CD4-positive, alpha-beta T cell treated with Interleukin-15 for 1 hour (primary cell): Measurements from ENCODE around the gene PCDHB2.
A peak's percentile ranks its signal among the peaks of the same experiment; 100 is the strongest.
"Not testable (repeated sequence)": the region's sequence is repeated elsewhere in the genome, so short reads cannot be mapped to it uniquely, and the experiment has no call there.

Source experiments
- DNase-seq: peaks from one replicate; pipeline ENCODE4 v3.0.0-alpha.2; 2020

Gene PCDHB2

DNA sequence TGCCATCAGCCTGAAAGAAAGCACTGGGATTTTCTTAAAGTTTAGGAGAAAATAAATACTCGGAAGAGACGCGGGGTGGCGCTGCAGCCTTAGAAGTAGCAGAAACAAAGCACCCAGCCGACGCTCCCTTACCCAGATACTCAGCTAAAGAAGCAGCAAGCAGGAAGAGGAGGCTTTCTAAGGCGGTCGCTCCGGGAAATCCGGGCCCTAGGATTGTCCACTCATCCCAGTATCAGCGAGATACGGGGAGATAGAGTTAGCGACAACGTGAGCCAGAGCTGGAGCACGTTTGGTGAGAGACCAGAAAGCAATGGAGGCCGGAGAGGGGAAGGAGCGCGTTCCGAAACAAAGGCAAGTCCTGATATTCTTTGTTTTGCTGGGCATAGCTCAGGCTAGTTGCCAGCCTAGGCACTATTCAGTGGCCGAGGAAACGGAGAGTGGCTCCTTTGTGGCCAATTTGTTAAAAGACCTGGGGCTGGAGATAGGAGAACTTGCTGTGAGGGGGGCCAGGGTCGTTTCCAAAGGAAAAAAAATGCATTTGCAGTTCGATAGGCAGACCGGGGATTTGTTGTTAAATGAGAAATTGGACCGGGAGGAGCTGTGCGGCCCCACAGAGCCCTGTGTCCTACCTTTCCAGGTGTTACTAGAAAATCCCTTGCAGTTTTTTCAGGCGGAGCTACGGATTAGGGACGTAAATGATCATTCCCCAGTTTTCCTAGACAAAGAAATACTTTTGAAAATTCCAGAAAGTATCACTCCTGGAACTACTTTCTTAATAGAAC lies at the start of gene PCDHB2:
TSS of gene PCDHB2 (plus strand) at position 135 of the 782 bp plus-strand sequence. CDS start at position 311, 176 bp downstream.
- no peak for DNase-seq

DNA sequence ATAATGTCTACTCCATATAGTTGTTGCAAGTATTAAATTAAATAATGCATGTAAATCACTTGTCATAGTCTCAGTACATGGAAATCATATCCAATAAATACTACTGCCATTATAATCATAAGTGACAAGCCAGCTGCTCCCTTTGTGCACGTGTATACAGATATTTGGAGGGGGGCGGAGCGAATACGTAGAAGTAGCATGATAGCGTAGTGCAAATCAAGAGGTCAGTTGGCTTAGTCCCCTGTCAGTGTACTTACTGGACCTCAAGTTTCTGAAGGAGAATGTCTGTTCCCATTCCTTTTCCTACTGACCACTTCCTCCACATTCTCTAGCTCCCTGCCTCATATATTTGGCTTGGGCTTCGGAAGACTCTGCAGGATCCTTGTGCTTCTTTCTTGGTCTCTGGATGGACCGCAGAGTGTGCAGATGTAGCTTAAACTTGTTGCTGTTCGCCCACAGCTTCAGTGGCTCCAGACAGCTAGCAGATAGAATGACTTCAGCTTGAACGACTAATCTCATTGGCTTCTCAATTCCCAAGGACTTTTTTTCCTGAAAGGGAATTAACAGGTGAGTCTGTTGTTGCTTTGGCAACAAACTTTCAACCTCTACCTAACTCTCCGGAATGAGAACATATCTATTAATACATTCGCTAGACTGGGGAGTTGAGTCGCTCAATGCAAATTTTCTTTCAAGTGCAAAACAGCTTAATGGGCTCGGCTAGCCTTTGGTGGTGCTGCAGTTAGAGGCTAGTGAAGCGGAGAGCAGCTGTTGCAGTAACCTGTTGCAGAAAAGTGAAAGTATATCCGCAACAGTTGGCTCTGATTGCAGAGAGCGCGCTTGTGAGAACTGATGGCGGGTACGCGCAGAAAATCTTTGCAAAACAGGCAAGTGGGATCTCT lies 43.5 kb upstream of the PCDHB2 start, which contains the start of gene PCDHB1:
TSS of gene PCDHB1 (plus strand) at position 753 of the 899 bp plus-strand sequence. CDS start at position 850, 97 bp downstream.
- no peak for DNase-seq

DNA sequence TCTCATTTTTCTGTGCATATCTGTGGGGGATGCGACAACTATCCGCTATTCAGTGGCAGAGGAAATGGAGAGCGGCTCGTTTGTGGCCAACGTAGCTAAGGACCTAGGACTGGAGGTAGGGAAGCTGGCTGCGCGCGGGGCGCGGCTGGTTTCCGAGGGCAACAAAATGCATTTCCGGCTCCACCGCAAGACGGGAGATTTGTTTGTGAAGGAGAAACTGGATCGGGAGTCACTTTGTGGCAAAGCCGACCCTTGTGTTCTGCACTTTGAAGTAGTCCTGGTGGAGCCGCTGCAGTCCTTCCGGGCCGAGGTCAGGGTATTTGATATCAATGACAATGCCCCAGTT lies 42.9 kb upstream of the PCDHB2 start:
- no peak for DNase-seq

DNA sequence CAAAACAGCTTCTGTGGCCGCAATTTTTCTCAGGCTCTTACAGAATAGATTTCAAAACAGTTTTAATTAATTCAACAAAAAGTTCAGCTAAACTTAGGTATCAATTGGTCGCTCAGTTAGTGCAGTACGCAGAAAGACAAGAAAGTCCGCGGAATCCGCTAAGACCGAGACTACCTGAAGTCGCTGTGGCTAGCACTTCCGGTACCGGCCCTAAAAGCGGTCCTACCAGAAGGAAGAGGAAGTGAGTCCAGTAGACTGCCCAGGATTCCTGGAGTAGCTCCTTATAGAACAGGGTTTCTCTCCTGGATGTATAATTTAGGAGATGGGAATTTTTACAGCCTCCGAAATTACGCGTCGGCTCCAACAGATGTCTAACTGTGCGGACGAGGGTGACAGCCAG lies 16.6 kb upstream of the PCDHB2 start:
- no peak for DNase-seq

DNA sequence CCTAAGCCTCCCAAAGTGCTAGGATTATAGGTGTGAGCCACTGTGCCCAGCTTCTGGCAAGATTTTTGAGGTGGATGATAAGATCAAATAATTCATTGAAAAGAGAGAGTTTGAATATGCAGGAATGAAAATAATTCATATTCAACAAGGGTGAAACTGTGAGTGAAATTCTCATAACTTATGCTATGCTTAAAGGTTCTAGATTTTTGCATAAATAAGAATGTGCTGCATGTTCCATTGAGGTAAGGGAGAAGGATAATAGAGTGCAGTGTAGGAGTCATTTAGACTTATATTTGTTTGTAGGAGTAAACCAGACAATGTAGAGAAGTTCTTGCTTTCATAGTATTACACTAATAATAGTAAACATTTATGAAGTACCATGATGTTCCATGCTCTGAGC lies 12.2 kb upstream of the PCDHB2 start:
- DNase-seq = no peak

DNA sequence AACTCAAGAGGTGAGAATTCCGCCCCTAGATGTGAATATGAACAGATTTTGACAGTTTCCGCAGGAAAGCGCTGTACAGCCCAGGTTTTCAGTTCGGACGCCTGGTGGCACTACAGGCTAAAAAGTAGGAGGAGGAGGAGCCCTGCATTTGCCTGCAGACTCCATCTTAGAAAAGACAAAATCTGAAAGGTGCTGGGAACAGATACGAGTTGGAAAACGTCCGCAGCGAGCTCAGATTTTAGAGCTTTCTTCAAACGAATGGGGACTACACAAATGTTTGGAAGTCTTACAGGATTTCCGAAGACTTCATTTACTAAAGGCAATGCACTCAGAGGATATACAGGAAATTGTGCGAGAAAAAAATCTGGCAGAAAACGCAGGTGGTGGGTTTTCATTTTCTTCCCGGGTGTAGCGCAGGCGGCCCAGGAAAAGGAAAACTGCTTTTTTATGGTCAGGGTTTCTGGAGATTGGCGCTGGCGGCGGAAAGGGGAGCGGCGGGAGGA lies 9.9 kb upstream of the PCDHB2 start:
- peak; percentile 21 for DNase-seq

DNA sequence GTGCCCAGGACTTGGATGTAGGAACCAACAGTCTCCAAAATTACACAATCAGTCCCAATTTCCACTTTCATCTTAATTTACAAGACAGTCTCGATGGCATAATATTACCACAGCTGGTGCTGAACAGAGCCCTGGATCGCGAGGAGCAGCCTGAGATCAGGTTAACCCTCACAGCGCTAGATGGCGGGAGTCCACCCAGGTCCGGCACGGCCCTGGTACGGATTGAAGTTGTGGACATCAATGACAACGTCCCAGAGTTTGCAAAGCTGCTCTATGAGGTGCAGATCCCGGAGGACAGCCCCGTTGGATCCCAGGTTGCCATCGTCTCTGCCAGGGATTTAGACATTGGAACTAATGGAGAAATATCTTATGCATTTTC lies 837 bp downstream of the PCDHB2 start:
- DNase-seq = no peak

DNA sequence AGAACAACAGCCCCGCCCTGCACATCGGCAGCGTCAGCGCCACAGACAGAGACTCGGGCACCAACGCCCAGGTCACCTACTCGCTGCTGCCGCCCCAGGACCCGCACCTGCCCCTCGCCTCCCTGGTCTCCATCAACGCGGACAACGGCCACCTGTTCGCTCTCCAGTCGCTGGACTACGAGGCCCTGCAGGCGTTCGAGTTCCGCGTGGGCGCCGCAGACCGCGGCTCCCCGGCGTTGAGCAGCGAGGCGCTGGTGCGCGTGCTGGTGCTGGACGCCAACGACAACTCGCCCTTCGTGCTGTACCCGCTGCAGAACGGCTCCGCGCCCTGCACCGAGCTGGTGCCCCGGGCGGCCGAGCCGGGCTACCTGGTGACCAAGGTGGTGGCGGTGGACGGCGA lies 1.8 kb downstream of the PCDHB2 start:
- DNase-seq = not testable (repeated sequence)

DNA sequence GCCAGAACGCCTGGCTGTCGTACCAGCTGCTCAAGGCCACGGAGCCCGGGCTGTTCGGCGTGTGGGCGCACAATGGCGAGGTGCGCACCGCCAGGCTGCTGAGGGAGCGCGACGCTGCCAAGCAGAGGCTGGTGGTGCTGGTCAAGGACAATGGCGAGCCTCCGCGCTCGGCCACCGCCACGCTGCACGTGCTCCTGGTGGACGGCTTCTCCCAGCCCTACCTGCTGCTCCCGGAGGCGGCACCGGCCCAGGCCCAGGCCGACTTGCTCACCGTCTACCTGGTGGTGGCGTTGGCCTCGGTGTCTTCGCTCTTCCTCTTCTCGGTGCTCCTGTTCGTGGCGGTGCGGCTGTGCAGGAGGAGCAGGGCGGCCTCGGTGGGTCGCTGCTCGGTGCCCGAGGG lies 2.2 kb downstream of the PCDHB2 start:
- not testable (repeated sequence) for DNase-seq

DNA sequence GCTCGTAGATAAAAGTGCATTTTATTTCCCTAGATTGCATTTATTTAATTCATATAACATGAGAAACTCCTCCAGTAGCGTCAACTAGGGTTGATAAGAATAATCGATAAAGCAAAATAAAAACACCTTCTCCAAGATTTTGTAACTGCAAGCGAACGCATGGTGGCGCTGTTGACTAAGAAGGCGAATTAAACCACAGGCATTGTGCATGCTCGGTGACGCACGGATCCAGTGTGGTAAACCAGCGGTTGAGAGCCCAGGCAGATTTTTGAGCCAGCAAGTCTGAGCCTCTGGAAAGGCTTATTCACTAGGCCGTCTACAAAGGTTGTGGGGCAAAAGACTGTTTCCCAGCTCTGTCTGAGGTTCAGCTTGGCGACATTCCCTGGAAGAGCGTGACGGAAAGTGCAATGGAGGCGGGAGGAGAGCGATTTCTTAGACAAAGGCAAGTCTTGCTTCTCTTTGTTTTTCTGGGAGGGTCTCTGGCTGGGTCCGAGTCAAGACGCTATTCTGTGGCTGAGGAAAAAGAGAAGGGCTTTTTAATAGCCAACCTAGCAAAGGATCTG lies 5.9 kb downstream of the PCDHB2 start, which contains the start of gene PCDHB3:
TSS of gene PCDHB3 (plus strand) at position 231 of the 563 bp plus-strand sequence. CDS start at position 408, 177 bp downstream.
- DNase-seq = no peak

DNA sequence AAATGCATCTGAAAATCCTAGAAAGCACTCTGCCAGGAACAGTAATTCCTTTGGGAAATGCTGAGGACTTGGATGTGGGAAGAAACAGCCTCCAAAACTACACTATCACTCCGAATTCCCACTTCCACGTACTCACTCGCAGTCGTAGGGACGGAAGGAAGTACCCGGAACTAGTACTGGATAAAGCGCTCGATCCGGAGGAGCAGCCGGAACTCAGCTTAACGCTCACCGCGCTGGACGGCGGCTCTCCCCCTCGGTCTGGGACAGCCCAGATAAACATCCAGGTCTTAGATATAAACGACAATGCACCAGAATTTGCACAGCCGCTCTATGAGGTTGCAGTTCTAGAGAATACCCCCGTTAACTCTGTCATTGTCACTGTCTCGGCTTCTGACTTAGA lies 6.6 kb downstream of the PCDHB2 start:
- no peak for DNase-seq

DNA sequence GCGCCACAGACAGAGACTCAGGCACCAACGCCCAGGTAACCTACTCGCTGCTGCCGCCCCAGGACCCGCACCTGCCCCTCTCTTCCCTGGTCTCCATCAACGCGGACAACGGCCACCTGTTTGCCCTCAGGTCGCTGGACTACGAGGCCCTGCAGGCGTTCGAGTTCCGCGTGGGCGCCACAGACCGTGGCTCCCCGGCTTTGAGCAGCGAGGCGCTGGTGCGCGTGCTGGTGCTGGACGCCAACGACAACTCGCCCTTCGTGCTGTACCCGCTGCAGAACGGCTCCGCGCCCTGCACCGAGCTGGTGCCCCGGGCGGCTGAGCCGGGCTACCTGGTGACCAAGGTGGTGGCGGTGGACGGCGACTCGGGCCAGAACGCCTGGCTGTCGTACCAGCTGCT lies 7.7 kb downstream of the PCDHB2 start:
- not testable (repeated sequence) for DNase-seq

DNA sequence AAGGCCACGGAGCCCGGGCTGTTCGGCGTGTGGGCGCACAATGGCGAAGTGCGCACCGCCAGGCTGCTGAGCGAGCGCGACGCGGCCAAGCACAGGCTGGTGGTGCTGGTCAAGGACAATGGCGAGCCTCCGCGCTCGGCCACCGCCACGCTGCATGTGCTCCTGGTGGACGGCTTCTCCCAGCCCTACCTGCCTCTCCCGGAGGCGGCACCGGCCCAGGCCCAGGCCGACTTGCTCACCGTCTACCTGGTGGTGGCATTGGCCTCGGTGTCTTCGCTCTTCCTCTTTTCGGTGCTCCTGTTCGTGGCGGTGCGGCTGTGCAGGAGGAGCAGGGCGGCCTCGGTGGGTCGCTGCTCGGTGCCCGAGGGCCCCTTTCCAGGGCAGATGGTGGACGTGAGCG lies 8.1 kb downstream of the PCDHB2 start:
- DNase-seq = not testable (repeated sequence)

DNA sequence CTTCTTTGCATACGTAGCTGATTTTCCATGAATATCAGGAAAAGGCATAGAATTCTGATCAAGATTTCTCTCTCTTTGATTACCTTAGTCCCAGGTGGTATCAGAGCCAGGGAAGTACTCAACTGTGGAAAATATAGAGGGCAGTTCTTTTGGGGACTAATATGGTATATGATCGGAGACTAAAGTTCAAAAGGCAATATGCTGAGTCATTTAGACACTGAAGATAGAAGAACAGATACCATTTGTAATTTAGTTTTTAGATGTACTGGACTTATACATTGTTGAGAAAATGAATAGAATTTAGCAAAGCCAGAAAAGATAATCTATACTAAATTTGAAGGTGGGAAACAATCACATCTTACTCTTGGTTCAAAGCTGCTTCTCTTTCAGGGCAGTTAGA lies 10.9 kb downstream of the PCDHB2 start:
- DNase-seq = no peak

DNA sequence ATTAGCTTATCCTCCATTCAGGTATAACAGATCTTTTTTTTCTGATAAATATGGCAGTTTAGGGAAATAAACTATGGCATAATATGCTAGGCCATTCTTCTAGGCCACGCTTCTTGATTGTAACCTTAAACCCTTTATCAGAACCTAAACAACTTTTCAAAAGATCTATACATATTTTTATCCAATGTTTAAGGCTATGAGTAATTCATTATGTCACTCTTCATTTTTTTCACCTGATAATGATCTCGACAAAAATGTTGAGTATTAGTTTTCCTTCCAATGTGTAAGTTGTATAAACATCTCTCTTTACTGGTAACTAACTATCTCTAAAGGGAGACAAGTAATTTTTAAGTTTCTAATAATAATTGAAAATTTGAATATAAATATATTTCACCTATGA lies 24.8 kb downstream of the PCDHB2 start:
- DNase-seq = no peak

DNA sequence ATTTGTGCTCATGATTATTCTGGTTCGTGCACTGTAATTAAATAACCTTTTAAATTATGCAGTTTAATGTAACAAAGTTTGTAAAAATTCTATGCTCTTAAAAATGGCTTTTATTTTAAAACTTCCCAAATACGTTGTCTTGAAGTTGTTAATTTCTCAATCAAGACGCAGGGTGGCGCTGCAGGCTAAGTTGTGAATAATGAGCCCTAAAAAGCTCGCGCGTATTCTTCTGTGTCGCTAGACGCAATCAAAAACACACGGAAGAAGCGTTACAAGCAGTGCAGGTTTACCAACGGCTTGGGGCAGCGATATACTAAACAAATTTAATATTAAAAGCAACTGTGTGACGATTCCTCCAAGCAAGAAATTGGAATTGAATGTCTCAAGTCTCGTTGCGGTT lies 27.1 kb downstream of the PCDHB2 start, which contains the start of gene PCDHB4:
TSS of gene PCDHB4 (plus strand) at position 256 of the 400 bp plus-strand sequence. CDS start 181 bp downstream, outside the sequence.
- no peak for DNase-seq

DNA sequence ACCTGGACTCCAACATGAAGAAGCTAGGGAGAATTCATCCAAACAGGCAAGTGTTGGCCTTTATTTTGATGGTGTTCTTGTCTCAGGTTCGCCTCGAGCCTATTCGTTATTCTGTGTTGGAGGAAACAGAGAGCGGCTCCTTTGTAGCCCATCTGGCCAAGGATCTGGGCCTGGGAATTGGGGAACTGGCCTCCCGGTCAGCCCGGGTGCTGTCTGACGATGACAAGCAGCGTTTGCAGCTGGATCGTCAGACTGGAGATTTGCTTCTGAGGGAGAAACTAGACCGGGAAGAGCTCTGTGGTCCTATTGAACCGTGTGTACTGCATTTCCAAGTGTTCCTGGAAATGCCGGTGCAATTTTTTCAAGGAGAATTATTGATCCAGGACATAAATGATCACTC lies 27.6 kb downstream of the PCDHB2 start:
- DNase-seq = no peak

DNA sequence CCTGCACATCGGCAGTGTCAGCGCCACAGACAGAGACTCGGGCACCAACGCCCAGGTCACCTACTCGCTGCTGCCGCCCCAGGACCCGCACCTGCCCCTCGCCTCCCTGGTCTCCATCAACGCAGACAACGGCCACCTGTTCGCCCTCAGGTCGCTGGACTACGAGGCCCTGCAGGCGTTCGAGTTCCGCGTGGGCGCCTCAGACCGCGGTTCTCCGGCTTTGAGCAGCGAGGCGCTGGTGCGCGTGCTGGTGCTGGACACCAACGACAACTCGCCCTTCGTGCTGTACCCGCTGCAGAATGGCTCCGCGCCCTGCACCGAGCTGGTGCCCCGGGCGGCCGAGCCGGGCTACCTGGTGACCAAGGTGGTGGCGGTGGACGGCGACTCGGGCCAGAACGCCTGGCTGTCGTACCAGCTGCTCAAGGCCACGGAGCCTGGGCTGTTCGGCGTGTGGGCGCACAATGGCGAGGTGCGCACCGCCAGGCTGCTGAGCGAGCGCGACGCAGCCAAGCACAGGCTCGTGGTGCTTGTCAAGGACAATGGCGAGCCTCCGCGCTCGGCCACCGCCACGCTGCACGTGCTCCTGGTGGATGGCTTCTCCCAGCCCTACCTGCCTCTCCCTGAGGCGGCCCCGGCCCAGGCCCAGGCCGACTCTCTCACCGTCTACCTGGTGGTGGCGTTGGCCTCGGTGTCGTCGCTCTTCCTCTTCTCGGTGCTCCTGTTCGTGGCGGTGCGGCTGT lies 29.2 kb downstream of the PCDHB2 start:
- DNase-seq = not testable (repeated sequence)

DNA sequence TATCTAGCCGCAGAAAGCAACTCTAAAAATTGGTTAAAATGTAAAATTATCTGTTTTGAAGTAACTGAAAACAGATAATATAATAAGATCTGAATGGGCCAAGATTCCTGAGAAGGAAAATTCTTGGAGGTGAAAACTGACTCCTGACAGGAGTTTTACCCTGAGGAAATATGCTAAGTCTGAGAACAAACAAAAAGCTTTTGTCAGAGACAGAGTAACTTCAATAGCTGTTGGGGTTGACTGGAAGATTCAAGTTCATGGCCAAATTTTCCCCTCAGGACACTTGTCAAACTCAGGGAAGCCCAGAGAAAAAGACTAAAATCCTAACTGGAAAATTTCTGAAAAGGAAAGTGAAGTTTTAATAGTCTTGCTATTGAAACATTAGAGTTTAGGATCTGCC lies 32.9 kb downstream of the PCDHB2 start:
- no peak for DNase-seq

DNA sequence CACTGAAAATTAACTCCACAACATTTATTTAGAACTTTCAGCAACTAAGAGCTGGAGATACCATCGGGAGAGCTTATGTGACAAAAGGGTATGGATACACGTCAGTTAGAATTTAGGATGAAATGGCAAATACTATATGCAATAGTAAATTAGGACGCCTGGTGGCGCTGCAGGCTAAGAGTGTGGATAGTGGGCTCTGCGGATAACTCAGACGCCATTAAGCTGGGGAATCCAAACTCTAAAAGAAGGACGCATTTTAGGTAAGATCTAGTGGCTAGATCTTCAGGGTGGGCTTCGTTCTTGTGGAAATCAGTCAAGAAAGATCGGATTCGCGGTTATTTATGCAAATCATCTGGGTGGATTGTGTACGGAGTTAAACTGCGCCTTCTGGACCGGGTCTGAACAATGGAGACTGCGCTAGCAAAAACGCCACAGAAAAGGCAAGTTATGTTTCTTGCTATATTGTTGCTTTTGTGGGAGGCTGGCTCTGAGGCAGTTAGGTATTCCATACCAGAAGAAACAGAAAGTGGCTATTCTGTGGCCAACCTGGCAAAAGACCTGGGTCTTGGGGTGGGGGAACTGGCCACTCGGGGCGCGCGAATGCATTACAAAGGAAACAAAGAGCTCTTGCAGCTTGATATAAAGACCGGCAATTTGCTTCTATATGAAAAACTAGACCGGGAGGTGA lies 40.8 kb downstream of the PCDHB2 start, which contains the start of gene PCDHB5:
TSS of gene PCDHB5 (plus strand) at position 177 of the 688 bp plus-strand sequence. CDS start at position 406, 229 bp downstream.
- DNase-seq = no peak

DNA sequence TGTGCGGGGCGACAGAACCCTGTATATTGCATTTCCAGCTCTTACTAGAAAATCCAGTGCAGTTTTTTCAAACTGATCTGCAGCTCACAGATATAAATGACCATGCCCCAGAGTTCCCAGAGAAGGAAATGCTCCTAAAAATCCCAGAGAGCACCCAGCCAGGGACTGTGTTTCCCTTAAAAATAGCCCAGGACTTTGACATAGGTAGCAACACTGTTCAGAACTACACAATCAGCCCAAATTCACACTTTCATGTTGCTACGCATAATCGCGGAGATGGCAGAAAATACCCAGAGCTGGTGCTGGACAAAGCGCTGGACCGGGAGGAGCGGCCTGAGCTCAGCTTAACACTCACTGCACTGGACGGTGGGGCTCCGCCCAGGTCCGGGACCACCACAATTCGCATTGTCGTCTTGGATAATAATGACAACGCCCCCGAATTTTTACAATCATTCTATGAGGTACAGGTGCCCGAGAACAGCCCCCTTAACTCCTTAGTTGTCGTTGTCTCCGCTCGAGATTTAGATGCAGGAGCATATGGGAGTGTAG lies 41.4 kb downstream of the PCDHB2 start:
- DNase-seq = no peak
